K562 treated with DMSO at 1 percent for 24 hours (cell line): ENCODE results near the gene ANP32D. TPM values are rescaled to one million over a fixed set of nuclear protein-coding genes. Genes with fewer than 3 reads are reported as not detected.

Experiments used
- total RNA-seq: library from RNA; unstranded; fragments of 300-600 nt; gene quantifications from 2 replicates; pipeline ENCODE4 v1.2.3, GENCODE V29; 2022; ENCODE audit warnings: low read depth; ENCODE audit not compliant: insufficient read depth

ANP32D gene
- not detected in 2 replicates for total RNA-seq

GRCh38 chr12:48472259-48472658 is at the start of gene ANP32D:
TSS of gene ANP32D (plus strand) at chr12:48472559. CDS start at chr12:48472665, 106 bp downstream.

GRCh38 chr12:48482198-48482597 is 9.8 kb downstream of the ANP32D start, which contains the start of gene C12orf54:
TSS of gene C12orf54 (plus strand) at chr12:48482498. CDS start at chr12:48483297, 799 bp downstream.

Other genes with a start within 250 kb of the ANP32D start
- gene ZNF641, start 121.6 kb upstream of the ANP32D start, total RNA-seq = 15.1 and 17.6 TPM in 2 replicates
- not detected in 2 replicates for gene C12orf54, start 9.9 kb downstream of the ANP32D start, total RNA-seq
- not detected in 2 replicates for gene OR8S1, start 53.1 kb downstream of the ANP32D start, total RNA-seq
- not detected in 2 replicates for gene LALBA, start 97.5 kb downstream of the ANP32D start, total RNA-seq
- gene KANSL2, start 209.7 kb downstream of the ANP32D start, total RNA-seq = 25.2 and 31.1 TPM in 2 replicates
- 9.2 and 10.8 TPM in 2 replicates for gene CCNT1, start 244.1 kb downstream of the ANP32D start, total RNA-seq